Panc1 (cell line): Measurements from ENCODE around the gene GSG1. TPM values are rescaled to one million over a fixed set of nuclear protein-coding genes. Genes with fewer than 3 reads are reported as not detected.

Source experiments
- ATAC-seq: fragments of 200-7000 bp; cut with Tn5 transposase; 2 replicates; pipeline ENCODE4 v1.9.1; 2020; ENCODE audit warnings: mild to moderate bottlenecking, moderate library complexity
- BruUV-seq: library from RNA; stranded (reverse); fragments of 400-500 nt; replicated peaks from 2 replicates; lab custom pipeline; 2021; lab: Mats Ljungman, UMichigan
- CTCF ChIA-PET: fragments of 300-600 bp; sonication (Branson Sonifier 250); formaldehyde crosslinking; loops from one replicate; lab custom pipeline; 2022; ENCODE audit warnings: antibody characterized with exemption; lab: Charles Lee
- POLR2A ChIA-PET: fragments of 300-600 bp; sonication (Branson Sonifier 250); formaldehyde crosslinking; loops from one replicate; lab custom pipeline; 2022; ENCODE audit warnings: antibody characterized with exemption; lab: Charles Lee
- DNase-seq: peaks from one replicate; pipeline ENCODE4 v3.0.0-alpha.2; 2010; ENCODE audit warnings: low read depth, low spot score
- H3K27ac ChIP-seq: 2 replicates; pipeline ENCODE4 v1.5.1; 2011; ENCODE audit warnings: mild to moderate bottlenecking, low read length, inconsistent platforms
- H3K27me3 ChIP-seq: fragments of 200-500 bp; sonication (Bioruptor generic); 2 replicates; pipeline ENCODE4 v1.6.0; 2014; ENCODE audit warnings: low read length, inconsistent platforms; ENCODE audit not compliant: control insufficient read depth, insufficient read depth
- H3K36me3 ChIP-seq: fragments of 200-500 bp; sonication (Bioruptor generic); 2 replicates; pipeline ENCODE4 v1.5.1; 2014; ENCODE audit warnings: inconsistent platforms, mild to moderate bottlenecking, low read length, moderate library complexity; ENCODE audit not compliant: control insufficient read depth, insufficient read depth
- H3K4me1 ChIP-seq: 2 replicates; pipeline ENCODE4 v1.5.1; 2011; ENCODE audit warnings: inconsistent platforms, mild to moderate bottlenecking, low read length, moderate library complexity; ENCODE audit not compliant: control insufficient read depth, insufficient read depth
- H3K4me3 ChIP-seq, 2 experiments: 2 replicates each; pipeline ENCODE4 v1.5.1; 2011 to 2012; ENCODE audit warnings: low read depth in 2 of 2, low read length in 2 of 2, mild to moderate bottlenecking in 2 of 2, inconsistent platforms in 1 of 2, moderate library complexity in 1 of 2
- H3K9me3 ChIP-seq: fragments of 200-500 bp; sonication (Bioruptor generic); 2 replicates; pipeline ENCODE4 v1.5.1; 2014; ENCODE audit warnings: low read depth, mild to moderate bottlenecking, inconsistent platforms, low read length, moderate library complexity; ENCODE audit not compliant: control insufficient read depth, insufficient read depth
- POLR2AphosphoS5 ChIP-seq: IDR thresholded peaks from 2 replicates; pipeline ENCODE4 v1.6.1; 2012; ENCODE audit warnings: mild to moderate bottlenecking, low read depth, low read length, moderate library complexity
- SIN3A ChIP-seq: IDR thresholded peaks from 2 replicates; pipeline ENCODE4 v1.6.1; 2012; ENCODE audit warnings: low read depth, mild to moderate bottlenecking, low read length, moderate library complexity, borderline replicate concordance; ENCODE audit not compliant: insufficient read depth
- TCF7L2 ChIP-seq: IDR thresholded peaks from 2 replicates; pipeline ENCODE4 v1.6.1; 2011; ENCODE audit warnings: mild to moderate bottlenecking, low read depth, low read length, inconsistent platforms
- in situ Hi-C: cut with HindIII; loops from 2 replicates; pipeline ENCODE4 v1.10.0; 2016; ENCODE audit warnings: low sequenced_read_pairs, low pct_unique_long_range_greater_than_20kb
- intact Hi-C: fragments of 100-400 bp; cut with micrococcal nuclease; formaldehyde crosslinking; loops from one replicate; pipeline ENCODE4 v1.10.0; 2022; ENCODE audit not compliant: unreplicated experiment
- total RNA-seq: library from RNA; stranded (reverse); gene quantifications from one replicate; pipeline ENCODE4 v1.2.1, GENCODE V29; 2021; ENCODE audit not compliant: unreplicated experiment
- TF ChIP-seq, protein P1 (sequence below): fragments of 450-650 bp; IDR thresholded peaks from 2 replicates; pipeline ENCODE4 v1.5.1; 2017; ENCODE audit warnings: mild to moderate bottlenecking
- TF ChIP-seq, protein P2 (sequence below), 2 experiments: IDR thresholded peaks; 2 replicates each; pipeline ENCODE4 v1.6.1; 2011 to 2012; ENCODE audit warnings: low read depth in 2 of 2, control low read depth in 1 of 2, low read length in 1 of 2, mild to moderate bottlenecking in 1 of 2, moderate library complexity in 1 of 2; ENCODE audit not compliant: insufficient read depth in 1 of 2

The GSG1 gene
- total RNA-seq, 1 experiment from 2014 or later, result not detected

DNA sequence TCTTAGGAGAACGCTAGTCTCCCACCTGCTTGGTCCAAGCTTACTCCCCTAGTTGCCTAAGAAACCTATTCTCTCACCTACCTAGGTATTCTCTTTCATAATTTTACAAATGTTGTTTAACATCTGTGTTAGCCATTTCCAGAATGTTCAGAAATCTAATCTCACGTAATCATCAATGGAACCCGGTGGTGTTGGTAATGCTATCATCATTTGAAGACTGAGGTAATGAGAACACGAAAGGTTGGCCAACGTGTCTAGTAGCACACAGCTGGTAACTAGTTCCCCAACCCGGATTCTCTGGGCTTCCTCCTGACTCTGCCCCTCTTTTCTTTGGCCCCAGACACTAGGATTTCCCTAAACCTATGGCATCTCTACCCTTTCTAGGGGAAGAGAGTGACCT lies 49.3 kb upstream of the GSG1 start:
- CTCF ChIA-PET, result no interaction called here
- no TSS peak for BruUV-seq
- TF ChIP-seq TCF7L2, result no peak
- TF ChIP-seq POLR2AphosphoS5, result no peak
- TF ChIP-seq, protein P1, sequence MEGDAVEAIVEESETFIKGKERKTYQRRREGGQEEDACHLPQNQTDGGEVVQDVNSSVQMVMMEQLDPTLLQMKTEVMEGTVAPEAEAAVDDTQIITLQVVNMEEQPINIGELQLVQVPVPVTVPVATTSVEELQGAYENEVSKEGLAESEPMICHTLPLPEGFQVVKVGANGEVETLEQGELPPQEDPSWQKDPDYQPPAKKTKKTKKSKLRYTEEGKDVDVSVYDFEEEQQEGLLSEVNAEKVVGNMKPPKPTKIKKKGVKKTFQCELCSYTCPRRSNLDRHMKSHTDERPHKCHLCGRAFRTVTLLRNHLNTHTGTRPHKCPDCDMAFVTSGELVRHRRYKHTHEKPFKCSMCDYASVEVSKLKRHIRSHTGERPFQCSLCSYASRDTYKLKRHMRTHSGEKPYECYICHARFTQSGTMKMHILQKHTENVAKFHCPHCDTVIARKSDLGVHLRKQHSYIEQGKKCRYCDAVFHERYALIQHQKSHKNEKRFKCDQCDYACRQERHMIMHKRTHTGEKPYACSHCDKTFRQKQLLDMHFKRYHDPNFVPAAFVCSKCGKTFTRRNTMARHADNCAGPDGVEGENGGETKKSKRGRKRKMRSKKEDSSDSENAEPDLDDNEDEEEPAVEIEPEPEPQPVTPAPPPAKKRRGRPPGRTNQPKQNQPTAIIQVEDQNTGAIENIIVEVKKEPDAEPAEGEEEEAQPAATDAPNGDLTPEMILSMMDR, result no peak
- TF ChIP-seq, protein P2, sequence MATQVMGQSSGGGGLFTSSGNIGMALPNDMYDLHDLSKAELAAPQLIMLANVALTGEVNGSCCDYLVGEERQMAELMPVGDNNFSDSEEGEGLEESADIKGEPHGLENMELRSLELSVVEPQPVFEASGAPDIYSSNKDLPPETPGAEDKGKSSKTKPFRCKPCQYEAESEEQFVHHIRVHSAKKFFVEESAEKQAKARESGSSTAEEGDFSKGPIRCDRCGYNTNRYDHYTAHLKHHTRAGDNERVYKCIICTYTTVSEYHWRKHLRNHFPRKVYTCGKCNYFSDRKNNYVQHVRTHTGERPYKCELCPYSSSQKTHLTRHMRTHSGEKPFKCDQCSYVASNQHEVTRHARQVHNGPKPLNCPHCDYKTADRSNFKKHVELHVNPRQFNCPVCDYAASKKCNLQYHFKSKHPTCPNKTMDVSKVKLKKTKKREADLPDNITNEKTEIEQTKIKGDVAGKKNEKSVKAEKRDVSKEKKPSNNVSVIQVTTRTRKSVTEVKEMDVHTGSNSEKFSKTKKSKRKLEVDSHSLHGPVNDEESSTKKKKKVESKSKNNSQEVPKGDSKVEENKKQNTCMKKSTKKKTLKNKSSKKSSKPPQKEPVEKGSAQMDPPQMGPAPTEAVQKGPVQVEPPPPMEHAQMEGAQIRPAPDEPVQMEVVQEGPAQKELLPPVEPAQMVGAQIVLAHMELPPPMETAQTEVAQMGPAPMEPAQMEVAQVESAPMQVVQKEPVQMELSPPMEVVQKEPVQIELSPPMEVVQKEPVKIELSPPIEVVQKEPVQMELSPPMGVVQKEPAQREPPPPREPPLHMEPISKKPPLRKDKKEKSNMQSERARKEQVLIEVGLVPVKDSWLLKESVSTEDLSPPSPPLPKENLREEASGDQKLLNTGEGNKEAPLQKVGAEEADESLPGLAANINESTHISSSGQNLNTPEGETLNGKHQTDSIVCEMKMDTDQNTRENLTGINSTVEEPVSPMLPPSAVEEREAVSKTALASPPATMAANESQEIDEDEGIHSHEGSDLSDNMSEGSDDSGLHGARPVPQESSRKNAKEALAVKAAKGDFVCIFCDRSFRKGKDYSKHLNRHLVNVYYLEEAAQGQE (IDR thresholded peaks at IDR 0.05; ENCODE audit: insufficient read depth in 1 of 2, low read depth in 2 of 2, low read length in 1 of 2), result no peak
- TF ChIP-seq SIN3A, result no peak

DNA sequence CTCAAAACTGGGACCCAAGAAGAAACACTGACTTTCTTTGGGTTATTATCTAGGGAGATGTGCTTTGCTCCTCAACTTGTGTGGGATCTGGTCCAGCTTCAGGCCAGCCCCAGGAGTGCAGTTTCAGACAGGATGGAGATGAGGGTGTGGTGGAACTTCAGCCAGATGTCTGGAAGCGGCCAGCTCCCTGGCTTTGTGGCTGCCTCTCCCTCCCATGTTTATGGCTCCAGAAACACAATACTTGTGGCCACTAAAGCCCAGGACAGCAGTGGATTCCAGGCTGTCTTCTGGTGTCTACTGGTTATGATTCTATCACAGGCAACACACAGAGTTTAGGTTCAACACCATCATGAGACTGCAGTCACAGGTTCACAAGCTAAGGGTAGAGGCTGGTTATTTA lies 48.8 kb upstream of the GSG1 start:
- no peak for ATAC-seq
- no TSS peak for BruUV-seq
- intact Hi-C loops, result no loop called here

More for the DNA sequence above, 49.3 kb upstream of the GSG1 start:
- Histone ChIP-seq H3K27me3 (no peaks in the 10 kb centered on the region), H3K36me3 (no peaks in the 10 kb centered on the region), H3K27ac (no peak overlapping the region), H3K9me3 (no peaks in the 10 kb centered on the region), H3K4me1 (no peaks in the 10 kb centered on the region), H3K4me3 (no peak overlapping the region)
- intact Hi-C loops, result no loop called here
- ATAC-seq (no peak), DNase-seq (no peak)
- in situ Hi-C loops, result no loop called here
- POLR2A ChIA-PET, result no interaction called here

More for the DNA sequence above, 48.8 kb upstream of the GSG1 start:
- Histone ChIP-seq H3K27ac (no peak overlapping the region), H3K27me3 (no peaks in the 10 kb centered on the region), H3K4me1 (no peaks in the 10 kb centered on the region), H3K9me3 (no peaks in the 10 kb centered on the region), H3K36me3 (no peaks in the 10 kb centered on the region), H3K4me3 (no peak overlapping the region)
- TF ChIP-seq, protein P2 (IDR thresholded peaks at IDR 0.05; ENCODE audit: insufficient read depth in 1 of 2, low read depth in 2 of 2, low read length in 1 of 2), result no peak
- no peak for TF ChIP-seq TCF7L2
- TF ChIP-seq, protein P1, result no peak
- in situ Hi-C loops, result no loop called here
- ChIA-PET CTCF (no interaction called here), POLR2A (no interaction called here)
- DNase-seq, result no peak
